GM21528 (cell line): ENCODE results near the gene ZBTB12.
"Not testable (repeated sequence)": the region's sequence is repeated elsewhere in the genome, so short reads cannot be mapped to it uniquely, and the experiment has no call there.

Experiments used
- ATAC-seq: cut with Tn5 transposase; IDR thresholded peaks from one replicate; pipeline ENCODE4 v1.9.1; 2021; ENCODE audit warnings: mild to moderate bottlenecking, moderate library complexity; ENCODE audit not compliant: unreplicated experiment, low FRiP score

The ZBTB12 gene

DNA sequence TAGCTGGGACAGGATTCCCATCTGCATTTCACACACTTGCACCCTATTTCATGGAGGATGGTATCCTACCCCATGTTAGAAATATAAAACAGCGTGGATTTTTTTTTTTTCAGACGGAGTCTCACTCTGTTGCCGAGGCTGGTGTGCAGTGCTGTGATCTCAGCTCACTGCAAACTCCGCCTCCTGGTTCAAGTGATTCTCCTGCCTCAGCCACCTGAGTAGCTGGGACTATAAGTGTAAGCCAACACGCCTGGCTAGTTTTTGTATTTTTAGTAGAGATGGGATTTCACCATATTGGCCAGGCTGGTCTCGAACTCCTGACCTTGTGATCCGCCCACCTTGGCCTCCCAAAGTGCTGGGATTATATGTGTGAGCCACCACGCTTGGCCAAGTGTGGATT lies 44.1 kb downstream of the ZBTB12 start:
- ATAC-seq = not testable (repeated sequence)

DNA sequence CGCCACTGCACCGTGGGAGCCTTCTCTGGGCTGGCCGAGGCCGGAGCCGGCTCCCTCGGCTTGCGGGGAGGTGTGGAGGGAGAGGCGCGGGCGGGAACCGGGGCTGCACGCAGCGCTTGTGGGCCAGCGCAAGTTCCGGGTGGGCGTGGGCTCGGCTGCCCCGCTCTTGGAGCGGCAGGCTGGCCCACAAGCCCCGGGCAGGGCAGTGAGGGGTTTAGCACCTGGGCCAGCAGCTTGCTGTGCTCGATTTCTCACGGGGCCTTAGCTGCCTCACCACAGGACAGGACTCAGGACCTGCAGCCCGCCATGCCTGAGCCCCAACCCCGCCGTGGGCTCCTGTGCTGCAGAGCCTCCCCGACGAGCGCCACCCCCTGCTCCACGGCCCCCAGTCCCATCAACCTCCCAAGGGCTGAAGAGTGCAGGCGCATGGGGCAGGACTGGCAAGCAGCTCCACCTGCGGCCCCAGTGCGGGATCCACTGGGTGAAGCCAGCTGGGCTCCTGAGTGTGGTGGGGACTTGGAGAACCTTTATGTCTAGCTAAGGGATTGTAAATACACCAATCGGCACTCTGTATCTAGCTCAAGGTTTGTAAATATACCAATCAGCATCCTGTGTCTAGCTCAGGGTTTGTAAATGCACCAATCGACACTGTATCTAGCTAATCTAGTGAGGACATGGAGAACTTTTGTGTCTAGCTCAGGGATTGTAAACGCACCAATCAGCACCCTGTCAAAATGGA lies 49.7 kb downstream of the ZBTB12 start:
- ATAC-seq = not testable (repeated sequence)

DNA sequence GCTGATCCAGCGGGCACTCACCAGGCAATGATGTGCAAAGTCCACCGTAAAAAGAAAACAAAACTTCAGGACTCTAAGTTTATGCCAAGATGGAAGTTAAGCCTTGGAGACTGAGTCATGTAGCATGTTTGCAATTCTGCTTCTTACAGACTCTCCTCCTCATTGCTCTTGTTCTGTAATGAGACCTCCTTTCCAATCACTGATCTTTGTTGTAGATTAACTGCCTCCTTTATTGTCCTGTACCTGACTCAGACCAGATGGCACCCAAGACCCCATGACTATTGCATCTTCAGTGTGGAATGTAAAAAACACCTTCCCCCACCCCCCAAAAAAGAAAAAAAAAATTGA lies 50.4 kb downstream of the ZBTB12 start:
- ATAC-seq = no peak

DNA sequence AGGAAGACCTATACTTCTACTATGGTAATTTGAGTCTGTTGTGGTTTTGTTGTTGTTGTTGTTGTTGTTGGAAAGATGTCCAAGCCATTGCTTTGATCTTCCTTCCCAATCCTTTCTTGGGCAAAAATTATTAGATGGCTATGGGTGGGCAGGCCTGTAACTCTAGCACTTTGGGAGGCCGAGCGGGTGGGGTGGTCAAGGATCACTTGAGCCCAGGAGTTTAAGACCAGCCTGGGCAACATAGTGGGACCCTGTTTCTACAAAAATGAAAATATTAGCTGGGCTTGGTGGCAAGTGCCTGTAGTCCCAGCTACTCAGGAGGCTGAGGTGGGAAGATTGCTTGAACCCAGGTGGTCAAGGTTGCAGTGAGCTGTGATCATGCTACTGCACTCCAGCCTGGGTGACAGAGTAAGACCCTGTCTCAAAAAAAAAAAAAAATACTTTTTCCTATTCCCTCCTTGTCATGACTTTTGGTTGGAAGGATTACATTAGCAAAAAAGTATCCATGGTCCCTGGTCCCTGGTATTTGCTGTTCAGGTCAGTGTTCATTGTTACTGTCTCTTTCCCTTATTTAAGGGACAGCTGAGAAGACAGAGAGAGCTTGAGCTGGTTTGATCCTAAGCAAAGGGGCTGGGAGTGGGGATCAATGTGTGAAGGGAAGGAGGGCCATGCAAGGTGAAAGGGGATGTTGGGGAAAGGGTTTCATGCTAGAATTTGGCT lies 51.0 kb downstream of the ZBTB12 start:
- ATAC-seq = no peak
